Ishikawa (cell line): Measurements from ENCODE around the gene PRKCZ.

Experiments
- CEBPB ChIP-seq: IDR thresholded peaks from 2 replicates; pipeline ENCODE4 v1.6.1; 2012
- CREB1 ChIP-seq: IDR thresholded peaks from 2 replicates; pipeline ENCODE4 v1.6.1; 2012; ENCODE audit warnings: low read depth
- EGR1 ChIP-seq: IDR thresholded peaks from 2 replicates; pipeline ENCODE4 v1.6.1; 2012
- EP300 ChIP-seq: IDR thresholded peaks from 2 replicates; pipeline ENCODE4 v1.6.1; 2012; ENCODE audit warnings: borderline replicate concordance
- FOXM1 ChIP-seq: IDR thresholded peaks from 2 replicates; pipeline ENCODE4 v1.6.1; 2012; ENCODE audit warnings: low read depth, borderline replicate concordance
- RAD21 ChIP-seq: IDR thresholded peaks from 2 replicates; pipeline ENCODE4 v1.6.1; 2012; ENCODE audit warnings: low read depth
- TAF1 ChIP-seq: IDR thresholded peaks from 2 replicates; pipeline ENCODE4 v1.6.1; 2012; ENCODE audit warnings: low read depth, mild to moderate bottlenecking
- TCF12 ChIP-seq: IDR thresholded peaks from 2 replicates; pipeline ENCODE4 v1.6.1; 2012; ENCODE audit warnings: low read depth
- USF1 ChIP-seq: IDR thresholded peaks from 2 replicates; pipeline ENCODE4 v1.6.1; 2012
- YY1 ChIP-seq: IDR thresholded peaks from 2 replicates; pipeline ENCODE4 v1.6.1; 2012; ENCODE audit warnings: low read depth
- ZBTB7A ChIP-seq: IDR thresholded peaks from 2 replicates; pipeline ENCODE4 v1.6.1; 2012; ENCODE audit warnings: low read depth
- TF ChIP-seq, protein P1 (sequence below): IDR thresholded peaks from 2 replicates; pipeline ENCODE4 v1.6.1; 2012; ENCODE audit warnings: low read depth, mild to moderate bottlenecking
- TF ChIP-seq, protein P2 (sequence below): IDR thresholded peaks from 2 replicates; pipeline ENCODE4 v1.6.1; 2012

GRCh38 chr1:2204415-2205190 lies 154.4 kb downstream of the PRKCZ start:
- 0 out of 2 replicates have a peak, but pooled peaks have one; percentile 41 for TF ChIP-seq TAF1
- TF ChIP-seq USF1 = peak; percentile 44
- TF ChIP-seq RAD21 = no peak
- TF ChIP-seq CREB1 = no peak
- TF ChIP-seq, protein P1, sequence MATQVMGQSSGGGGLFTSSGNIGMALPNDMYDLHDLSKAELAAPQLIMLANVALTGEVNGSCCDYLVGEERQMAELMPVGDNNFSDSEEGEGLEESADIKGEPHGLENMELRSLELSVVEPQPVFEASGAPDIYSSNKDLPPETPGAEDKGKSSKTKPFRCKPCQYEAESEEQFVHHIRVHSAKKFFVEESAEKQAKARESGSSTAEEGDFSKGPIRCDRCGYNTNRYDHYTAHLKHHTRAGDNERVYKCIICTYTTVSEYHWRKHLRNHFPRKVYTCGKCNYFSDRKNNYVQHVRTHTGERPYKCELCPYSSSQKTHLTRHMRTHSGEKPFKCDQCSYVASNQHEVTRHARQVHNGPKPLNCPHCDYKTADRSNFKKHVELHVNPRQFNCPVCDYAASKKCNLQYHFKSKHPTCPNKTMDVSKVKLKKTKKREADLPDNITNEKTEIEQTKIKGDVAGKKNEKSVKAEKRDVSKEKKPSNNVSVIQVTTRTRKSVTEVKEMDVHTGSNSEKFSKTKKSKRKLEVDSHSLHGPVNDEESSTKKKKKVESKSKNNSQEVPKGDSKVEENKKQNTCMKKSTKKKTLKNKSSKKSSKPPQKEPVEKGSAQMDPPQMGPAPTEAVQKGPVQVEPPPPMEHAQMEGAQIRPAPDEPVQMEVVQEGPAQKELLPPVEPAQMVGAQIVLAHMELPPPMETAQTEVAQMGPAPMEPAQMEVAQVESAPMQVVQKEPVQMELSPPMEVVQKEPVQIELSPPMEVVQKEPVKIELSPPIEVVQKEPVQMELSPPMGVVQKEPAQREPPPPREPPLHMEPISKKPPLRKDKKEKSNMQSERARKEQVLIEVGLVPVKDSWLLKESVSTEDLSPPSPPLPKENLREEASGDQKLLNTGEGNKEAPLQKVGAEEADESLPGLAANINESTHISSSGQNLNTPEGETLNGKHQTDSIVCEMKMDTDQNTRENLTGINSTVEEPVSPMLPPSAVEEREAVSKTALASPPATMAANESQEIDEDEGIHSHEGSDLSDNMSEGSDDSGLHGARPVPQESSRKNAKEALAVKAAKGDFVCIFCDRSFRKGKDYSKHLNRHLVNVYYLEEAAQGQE = no peak
- TF ChIP-seq, protein P2, sequence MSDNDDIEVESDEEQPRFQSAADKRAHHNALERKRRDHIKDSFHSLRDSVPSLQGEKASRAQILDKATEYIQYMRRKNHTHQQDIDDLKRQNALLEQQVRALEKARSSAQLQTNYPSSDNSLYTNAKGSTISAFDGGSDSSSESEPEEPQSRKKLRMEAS = no peak; the same call in 1 of the 2 replicates
- TF ChIP-seq EGR1 = no peak
- no peak for TF ChIP-seq TCF12
- no peak for TF ChIP-seq EP300
- no peak for TF ChIP-seq YY1
- TF ChIP-seq FOXM1 = no peak
- no peak for TF ChIP-seq CEBPB
- peak; percentile 56; the same call in 1 of the 2 replicates for TF ChIP-seq ZBTB7A
